NCI-H1105 treated with DMSO at 0.1 percent for 48 hours (cell line): ENCODE results near the gene WWOX.
"Not testable (repeated sequence)": the region's sequence is repeated elsewhere in the genome, so short reads cannot be mapped to it uniquely, and the experiment has no call there.

Experiments used
- DNase-seq: peaks from one replicate; lab custom pipeline; 2025; lab: John Stamatoyannopoulos, UW

Gene WWOX

DNA sequence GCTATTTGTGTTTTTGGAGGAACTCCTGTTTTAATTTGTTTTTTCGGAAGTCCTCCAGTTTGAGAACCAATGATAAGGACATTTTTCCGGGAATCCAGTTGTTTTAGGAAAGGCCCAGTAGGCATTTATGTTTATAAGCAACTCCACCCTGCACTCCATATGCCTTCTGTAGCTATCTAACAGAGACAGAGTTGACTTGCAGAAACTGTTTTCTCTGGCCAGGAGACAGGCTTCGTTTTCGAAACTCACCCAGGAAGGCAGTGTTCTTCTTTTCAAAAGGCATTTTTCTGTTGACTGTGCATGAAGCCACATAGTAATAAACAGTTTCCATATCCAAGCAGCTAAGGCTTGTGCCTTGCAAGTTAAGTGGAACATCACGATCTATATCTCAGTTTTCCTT lies 587.1 kb downstream of the WWOX start:
- no peak for DNase-seq

DNA sequence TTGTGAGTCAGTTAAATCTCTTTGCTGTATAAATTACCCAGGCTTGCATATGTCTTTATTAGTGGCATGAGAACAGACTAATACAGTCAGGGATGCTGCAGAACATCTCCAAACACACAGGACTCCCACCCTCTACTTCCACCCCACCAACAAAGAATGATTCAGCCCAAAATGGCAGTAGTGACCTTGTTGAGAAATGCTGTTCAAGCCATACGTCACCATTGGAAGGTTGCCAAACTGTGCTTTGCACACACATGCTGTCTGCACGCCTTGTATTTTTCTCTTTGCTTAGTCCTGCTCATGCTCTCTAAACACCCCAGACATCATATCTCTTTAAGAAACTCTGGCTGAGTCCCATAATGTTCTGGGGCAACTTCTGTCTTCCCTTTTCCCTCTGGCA lies 589.6 kb downstream of the WWOX start:
- DNase-seq, result no peak

DNA sequence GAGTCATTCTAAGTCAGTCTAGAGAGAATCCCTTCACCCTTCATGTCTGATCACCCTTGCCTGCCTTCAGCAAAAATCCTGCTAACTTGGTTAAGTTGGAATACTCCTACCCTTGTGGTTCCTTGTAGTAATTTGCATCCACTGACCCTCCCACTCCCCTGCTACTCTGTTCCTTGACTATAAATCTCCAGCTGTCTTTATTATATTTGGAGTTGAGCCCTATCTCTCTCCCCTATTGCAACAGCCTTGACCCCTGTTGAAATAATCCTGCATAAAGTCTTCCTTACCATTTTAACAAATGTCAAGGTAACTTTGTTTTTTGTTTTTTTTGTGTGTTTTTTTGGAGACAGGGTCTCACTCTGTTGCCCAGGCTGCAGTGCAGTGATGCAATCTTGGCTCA lies 590.1 kb downstream of the WWOX start:
- no peak for DNase-seq

DNA sequence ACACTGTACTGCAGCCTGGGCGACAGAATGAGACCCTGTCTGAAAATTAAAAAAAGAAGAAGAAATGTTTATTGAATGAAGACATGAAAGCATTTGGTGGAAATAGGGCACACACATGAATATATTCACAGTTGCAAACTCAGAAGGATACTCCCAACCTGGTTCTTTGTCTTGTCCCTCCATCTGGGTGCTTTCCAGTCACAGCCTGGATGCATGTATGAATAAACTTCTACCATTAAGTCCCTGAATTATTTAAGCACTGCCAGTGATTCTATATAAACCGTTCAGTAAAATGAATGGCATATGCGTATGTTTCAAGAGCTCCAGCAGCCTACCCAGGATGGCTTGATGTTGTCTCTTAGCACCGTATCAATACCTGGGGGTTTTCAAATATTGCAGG lies 591.1 kb downstream of the WWOX start:
- DNase-seq, result no peak

DNA sequence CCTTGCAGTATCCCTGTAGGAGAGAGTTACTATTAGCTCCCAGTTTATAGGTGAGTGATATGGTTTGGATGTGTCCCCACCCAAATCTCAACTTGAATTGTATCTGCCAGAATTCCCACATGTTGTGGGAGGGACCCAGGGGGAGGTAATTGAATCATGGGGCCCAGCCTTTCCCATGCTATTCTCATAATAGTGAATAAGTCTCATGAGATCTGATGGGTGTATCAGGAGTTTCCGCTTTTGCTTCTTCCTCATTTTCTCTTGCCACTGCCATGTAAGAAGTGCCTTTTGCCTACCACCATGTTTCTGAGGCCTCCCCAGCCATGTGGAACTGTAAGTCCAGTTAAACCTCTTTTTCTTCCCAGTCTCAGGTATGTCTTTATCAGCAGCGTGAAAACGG lies 592.3 kb downstream of the WWOX start:
- not testable (repeated sequence) for DNase-seq

DNA sequence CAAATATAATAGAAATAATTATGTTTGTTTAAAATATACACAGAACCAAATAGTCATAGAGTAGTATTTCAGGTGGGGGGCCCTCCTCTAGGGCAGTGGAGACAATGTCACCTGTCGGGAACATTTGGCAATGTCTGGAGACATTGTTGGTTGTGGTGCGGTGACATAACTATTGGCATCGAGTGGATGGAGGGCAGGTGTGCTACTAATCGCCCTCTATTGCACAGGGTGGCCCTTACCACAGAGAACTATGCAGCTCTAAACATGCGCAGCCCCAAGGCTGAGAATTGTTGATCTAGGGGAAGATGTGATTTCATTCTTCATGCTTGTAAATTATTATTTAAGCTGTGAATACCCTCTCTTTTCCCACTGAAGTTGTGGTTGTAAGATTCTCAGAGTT lies 594.0 kb downstream of the WWOX start:
- peak; percentile 32 for DNase-seq

DNA sequence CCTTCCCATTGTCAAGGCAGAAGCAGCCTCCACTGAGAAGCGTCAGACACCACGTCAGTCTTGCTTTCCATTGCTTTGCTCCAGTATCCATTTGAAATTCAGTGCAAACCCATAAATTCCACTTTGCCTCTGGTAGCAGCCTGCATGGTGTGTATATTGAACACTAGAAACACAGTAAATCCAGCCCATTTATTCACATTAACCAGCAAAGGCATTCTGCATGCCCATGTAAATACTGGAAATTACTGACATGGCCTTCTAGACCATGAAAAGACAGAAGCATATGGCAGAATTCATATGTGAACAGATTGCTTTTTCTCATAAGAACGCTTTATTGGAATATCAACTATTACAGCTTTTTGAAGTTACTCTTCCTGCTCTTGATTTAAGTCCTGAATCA lies 595.0 kb downstream of the WWOX start:
- DNase-seq, result no peak

DNA sequence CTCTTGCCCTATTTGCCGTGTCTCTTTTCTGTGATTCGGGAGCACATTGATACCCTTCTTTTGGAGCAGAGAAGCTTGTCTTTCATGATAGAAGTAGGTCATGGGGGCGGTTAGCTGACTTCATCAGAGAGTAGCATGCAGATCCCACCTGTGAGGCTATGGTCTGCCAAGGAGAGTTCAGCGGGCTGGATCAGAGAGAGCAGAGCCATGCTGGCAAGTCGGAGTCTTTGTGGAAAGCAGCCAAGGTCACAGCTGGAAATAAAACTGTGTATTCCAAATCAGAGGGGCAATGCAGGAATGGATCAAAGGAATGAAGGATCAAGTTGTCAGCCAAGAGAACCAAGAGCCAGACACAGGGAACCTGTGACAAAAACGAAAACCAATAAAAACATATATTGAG lies 595.9 kb downstream of the WWOX start:
- DNase-seq, result peak; percentile 26

DNA sequence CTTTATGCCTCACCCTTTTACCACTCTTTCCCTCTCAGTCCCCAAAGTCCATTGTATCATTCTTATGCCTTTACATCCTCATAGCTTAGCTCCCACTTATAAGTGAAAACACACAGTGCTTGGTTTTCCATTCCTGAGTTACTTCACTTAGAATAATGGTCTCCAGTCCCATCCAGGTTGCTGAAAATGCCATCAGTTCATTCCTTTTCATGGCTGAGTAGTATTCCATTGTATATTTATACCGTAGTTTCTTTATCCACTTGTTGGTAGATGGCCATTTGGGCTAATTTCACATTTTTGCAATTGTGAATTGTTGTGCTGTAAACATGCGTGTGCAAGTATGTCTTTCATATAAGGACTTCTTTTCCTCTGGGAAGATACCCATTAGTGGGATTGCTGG lies 597.3 kb downstream of the WWOX start:
- DNase-seq, result no peak

DNA sequence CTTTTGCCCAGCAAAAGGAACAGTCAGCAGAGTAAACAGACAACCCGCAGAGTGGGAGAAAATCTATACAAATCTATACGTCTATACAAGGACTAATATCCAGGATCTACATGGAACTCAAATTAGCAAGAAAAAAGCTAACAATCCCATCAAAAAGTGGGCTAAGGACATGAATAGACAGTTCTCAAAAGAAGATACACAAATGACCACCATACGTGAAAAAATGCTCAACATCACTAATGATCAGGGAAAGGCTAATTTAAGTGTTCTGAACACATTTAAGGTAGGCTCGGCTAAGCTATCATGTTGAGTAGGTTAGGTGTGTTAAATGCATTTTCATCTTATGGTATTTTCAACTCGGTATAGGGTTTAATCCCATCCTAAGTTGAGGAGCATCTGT lies 598.0 kb downstream of the WWOX start:
- no peak for DNase-seq

DNA sequence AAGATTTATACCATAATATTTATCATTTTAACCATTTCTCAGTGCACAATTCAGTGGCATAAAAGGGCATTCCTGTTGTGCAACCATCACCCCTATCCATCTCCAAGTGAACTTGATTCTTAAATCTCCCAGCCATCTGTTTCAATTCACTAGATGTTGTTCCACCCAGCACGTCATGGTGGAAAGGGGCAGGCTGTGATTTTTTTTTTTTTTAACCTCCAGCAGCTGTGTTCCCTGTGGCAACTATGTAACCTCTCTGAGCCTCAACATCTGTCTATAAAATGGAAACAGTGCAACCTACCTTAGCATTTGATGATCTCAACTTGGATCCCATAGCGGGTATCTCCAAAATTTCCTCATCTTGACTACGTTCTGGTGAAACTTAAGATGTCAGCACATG lies 604.5 kb downstream of the WWOX start:
- DNase-seq, result no peak

DNA sequence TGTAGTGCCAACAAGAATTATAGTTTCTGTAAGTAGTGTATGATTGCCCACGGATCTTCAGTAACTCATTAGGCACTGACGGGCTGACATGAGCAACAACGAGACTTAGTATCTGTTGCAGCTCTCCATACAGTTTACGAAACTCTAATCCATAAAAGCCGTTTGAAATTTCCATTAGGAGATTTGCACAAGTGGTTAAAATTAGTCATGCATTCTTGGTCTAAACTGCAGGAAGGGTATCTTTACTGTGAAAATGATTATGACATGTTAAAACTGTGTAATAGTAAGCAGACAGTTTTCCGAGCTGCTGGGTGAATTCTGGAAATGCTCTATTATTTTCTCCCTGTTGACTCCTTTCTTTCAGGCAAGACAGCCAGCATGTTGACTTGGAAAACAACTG lies 605.0 kb downstream of the WWOX start:
- no peak for DNase-seq

DNA sequence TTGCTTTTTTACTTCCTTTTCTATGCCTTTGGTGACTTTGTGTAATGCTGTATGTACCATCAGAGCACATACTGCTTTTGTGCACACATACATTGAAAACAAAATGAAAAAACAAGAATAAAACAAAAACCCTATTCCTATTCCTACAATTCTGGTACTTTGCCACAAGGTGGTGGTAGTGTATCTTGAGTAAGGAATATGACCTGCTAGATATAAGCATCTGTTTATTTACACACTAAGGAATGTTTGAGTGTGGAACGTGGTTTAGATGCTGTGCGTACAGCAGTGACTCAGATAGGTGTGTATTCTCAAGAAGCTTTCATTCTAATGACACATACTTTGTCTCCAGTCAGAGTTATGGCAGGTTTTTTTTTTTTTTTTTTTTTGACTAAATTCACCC lies 606.2 kb downstream of the WWOX start:
- DNase-seq, result no peak

DNA sequence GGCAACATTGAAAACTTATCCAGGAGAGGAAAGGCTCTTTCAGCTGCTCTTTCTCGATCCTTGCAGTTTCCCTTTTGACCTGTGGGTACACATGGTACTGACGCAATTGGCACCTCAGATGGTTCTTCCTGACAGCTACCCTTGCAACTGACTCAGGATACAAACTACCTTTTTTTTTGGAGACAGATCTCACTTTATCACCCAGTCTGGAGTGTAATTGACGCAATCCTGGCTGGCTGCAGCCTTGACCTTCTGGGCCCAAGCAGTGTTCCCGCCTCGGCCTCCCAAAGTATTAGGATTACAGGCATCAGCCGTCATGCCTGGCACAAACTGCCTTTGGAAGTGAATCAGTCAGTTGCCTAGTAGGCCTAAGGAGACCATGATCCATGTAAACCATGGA lies 607.2 kb downstream of the WWOX start:
- no peak for DNase-seq

DNA sequence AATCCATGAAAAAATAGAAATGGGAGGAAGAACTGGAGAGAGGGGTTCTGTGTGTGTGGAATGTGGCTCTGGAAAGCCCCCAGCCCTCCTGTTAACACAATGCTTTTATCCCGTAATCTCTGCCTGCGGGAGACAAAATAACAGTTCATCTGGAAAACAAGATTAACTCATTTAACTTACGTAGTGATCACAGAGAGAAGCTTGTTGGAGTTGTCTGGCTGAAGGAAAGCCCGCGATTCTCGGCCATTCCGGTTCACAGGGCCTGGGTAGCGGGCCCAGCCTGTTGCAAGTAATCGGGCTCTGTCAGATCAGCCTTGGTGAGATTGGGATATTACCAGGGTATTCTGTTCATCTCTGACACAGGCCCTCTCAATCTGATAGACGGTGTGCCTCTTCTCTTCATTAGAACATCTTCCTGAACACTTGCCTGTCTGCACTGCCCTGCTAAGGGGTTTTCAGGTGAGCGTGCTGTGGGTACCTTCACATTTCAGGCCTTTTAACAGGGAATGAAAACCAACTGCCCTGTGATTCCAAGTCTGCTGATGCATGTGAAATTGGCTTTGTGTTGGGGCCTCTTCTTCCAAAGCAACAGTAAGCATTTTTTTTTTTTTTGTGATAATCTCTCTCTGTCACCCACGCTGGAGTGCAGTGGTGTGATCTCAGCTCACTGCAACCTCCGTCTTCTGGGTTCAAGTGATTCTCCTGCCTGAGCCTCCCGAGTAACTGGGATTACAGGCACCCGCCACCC lies 609.9 kb downstream of the WWOX start:
- no peak for DNase-seq

DNA sequence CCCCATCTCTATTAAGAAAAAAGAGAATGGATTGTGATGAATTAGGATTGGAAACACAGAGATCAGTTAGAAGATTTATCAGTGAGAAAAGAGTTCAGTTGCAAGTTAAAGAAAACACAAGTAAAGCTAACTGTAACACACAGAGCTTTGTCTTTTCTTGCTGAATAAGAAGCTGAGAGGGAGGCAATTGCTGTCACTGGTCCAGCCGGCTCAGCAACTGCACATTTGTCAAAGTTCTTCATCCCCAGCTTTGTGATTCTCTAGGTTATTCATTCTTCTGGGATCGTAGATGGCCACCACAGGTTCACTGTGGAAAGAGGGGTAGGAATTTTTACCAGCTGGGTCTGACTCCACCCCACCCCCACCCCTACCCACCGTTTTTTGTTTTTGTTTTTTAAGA lies 615.7 kb downstream of the WWOX start:
- DNase-seq, result no peak

DNA sequence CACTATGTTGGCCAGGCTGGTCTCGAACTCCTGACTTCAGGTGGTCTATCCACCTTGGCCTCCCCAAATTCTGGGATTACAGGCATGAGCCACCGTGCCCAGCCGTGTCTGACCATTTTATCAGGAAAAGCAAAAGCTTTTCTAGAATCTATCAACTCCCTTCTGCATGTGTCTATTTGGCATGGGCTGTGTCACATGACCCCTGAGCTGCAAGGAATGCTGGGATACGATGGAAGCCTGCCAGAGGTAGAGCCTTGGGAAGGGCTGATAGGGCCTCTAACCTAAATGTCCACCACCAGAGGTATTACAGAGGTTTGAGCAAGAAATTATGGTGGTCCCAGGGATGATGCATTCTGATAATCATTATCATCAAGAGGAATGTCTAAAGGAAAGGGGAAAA lies 616.2 kb downstream of the WWOX start:
- no peak for DNase-seq

DNA sequence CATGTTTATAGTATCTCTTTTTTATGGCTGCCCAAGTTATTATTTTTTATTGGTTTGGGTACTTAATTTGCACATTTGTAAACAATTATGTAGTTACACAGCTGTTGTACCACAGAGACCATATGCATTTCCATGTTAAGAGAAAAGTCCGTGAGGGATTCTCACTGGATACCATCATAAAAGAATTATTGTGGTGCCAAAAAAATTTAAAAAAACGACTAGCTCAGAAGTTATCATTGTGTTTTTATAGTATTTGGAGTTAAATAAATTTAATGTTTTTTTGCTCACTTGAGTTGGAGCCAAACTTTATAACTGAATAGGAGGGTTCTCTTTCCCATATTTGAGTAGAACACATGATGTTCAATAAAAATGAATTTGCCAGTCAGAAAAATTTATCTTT lies 618.7 kb downstream of the WWOX start:
- DNase-seq, result no peak

DNA sequence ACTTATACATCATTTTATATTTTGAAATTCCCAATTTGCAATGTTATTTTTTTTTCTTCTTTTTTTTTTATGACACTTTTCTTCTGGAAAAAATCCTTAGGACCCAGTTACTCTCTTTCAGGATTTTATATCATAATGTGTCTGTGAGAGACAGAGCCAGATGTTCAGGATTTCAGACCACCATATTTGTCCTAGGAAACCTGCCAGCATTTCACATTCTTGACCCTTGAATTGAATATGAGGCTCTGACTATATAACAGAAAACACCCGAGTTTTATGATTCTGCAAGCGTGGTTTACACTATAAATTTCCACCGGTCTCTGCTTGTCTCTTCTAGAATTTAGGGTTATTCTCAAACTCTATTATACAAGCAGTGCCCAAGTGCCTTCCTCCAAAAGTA lies 621.0 kb downstream of the WWOX start:
- DNase-seq, result no peak

DNA sequence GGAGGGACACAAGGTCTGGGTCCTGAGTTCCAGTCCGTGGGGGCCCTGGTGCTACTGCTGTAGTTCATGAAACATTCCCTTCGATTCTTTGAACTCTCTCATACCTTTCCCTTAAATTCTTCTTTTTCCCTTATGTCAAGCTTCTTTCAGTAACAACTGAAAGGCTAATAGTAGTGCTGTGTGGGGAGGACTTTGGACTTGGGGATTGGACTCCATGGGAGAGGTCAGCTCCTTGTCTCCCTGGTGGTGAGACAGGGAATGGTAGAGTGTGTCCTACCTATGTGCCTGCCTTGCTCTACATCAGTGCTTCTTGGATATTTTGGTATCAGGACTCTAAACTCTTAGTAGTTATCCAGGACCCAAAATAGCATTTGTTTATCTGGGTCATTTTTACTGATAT lies 628.1 kb downstream of the WWOX start:
- DNase-seq, result no peak

DNA sequence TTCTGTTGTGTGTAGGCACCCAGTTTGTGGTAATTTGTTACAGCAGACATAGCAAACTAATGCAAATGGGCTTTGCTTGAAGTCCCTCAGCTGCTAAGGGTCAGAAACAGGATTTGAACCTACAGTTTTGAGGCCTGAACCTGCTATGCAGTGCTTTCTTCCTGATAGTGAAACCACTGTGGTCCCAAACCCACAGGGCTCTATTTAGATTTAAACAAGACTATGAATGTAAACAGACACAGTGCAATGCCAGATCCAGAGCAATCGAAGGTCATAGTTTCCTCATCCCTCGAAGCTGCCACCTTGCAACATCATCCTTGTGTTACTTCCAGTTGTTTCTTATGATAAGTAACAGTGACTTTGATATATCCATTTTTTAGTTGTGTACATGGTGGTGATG lies 630.2 kb downstream of the WWOX start:
- no peak for DNase-seq

DNA sequence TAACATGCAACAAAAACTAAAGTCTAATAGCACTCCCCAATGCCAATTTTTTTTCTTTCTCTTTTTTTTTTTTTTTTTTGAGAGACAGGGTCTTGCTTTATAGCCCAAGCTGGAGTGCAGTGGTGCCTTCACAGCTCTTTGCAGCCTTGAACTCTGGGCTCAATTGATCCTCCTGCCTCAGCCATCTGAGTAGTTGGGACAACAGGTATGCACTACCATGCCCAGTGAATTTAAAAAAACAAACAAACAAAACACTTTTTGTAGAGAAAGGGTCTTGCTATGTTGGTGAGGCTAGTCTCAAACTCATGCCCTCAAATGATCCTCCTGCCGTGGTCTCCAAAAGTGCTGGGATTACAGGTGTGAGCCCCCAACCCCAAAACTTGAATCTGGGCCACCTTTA lies 632.3 kb downstream of the WWOX start:
- DNase-seq, result no peak

DNA sequence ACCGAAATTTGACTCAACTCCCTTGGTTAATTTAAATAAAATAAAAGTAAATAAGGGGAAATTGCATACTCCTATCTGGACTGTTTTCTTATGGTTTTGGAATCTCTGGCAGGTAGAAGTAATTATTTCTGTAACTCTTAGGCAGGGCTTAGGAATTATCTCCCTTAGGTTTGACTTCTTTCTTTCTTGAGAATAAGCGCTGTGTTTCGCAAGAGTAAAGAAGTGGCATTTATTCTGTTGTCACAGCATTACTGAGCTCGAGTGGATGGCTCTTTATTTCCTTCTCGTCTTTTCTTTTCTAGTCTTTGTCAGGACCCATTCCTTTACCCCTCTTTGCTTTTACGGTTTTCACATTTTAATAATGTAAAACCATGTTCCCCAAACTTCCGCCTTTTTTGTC lies 633.2 kb downstream of the WWOX start:
- DNase-seq, result no peak

DNA sequence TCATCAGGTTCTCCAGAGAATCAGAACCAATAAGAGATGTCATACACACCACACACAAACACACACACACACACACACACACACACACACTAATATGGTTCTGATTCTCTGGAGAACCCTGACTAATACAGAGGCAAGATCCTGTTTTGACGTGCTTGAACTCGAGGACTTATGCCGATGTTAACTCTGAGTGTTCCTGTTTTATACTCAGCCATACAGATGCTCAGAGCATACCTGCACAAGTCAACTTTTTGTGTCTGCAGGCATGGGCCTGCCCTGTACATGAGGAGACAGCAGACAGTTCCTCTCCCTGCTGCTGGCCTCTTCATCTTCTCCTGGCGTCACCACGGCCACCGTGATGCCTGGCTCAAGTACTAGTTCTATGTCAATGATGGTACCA lies 635.9 kb downstream of the WWOX start:
- DNase-seq, result no peak

DNA sequence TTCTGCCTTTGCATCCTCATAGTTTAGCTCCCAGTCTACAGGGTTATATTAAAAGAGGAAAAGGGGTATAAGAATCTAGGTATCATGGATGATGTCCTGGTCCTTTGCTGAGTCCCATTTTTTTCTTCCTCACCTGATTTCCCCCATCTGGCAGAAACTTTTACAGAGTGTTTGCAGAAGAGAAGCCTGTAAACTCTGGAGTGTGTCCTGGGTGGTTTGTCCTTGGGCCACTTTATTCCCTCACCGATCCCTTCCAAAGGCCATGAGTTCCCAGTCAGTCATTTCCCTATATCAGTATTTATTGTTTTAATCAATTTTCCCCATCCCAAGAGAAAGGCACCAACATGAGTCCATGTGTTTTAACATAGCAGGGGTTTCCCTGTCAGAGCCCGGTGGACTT lies 638.2 kb downstream of the WWOX start:
- no peak for DNase-seq
